Measurements from ENCODE around the gene PDCD6IP.

PDCD6IP gene

DNA sequence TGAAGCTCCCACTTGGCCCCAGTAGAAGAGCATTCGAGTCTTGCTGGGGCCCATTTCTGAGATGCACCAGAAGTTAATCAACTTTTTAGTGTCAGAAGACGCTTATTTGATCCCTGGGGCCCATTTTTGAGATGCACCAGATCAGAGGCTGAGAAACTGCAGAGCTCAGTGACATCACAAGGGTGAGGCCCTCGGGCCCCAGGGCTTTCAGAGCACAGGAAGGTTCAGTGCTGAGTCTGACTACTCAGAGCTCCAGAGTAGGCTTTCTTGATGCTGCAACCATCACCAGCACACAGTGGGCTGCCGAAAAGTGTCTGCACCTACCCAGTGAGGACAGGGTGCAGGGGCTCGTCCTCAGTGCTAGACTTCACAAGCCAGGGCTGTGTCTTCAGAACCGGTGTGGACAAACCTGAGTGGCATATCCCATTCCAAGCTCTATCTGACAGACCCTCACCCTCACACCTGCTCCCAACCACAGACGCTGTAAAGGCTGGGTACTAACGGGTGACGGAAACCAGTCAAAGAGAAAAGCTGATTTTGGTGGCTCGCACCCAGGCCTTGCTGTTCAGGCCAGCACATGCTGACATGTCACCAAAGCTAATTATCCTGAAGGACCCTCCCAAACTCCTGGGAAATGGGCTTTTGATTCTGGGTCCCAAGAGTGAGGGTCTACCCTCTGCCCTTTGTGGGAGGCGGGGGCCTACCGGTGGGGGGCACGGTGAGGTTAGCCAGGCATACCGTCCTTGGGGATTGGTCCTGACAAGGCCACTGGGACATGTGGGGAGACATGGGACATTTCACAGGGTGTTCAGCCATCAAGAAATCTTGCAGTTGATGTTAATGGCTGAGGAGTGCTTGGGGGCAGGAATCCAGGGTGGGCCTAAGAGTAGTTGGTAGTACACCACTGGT lies 83.0 kb downstream of the PDCD6IP start:
- Mint-ChIP-seq H3K4me1 (ENCODE audit: low read depth) (no peaks in the 10 kb centered on the region), H3K27me3 (no peaks in the 10 kb centered on the region), H3K27ac (no peak overlapping the region), H3K9me3 (no peaks in the 10 kb centered on the region), H3K36me3 (ENCODE audit: low read depth) (no peaks in the 10 kb centered on the region), H3K4me3 (no peak overlapping the region)
- intact Hi-C loops (cut with micrococcal nuclease), result no loop called here

DNA sequence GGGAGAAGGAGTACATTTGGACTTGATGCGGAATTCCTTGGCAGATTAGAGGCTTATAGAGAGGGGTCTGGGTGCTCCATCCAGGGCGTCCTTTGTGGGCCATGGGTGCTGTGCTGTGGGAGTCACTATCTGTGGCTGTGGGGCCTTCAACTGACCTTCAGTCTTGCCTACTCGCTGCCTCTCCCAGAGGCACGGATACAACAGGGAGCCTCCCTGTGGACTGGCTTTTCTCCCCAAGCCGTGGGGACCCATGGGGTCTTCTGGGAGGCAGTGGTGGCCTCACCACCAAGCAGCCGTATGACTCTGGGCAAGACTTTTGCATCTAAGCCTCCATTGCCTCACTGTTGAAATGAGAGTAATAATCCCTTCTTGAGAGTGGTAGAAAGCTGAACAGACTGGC lies 83.9 kb downstream of the PDCD6IP start:
- no peak overlapping the region for H3K27ac Mint-ChIP-seq

DNA sequence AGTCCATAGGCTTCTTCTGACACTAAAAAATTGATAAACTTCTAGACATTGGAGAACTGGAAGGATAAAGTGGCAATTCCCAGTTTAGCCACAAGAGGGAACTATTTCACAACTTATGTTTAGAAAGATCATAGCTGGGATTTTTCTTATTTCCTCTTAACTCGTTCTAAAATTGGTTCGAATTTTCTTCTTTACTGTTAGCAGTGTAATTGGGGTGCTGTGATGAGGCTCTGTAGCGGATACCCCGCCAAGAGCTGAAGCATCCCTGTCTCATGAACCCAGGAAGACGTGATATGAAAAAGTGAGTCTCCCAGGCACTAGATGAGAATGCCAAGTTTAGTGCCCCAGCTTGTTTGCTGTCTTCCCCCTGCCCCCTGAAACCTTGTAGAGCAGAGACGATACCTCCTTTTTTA lies 85.1 kb downstream of the PDCD6IP start:
- Mint-ChIP-seq H3K4me3 (no peak overlapping the region), H3K27me3 (no peaks in the 10 kb centered on the region), H3K9me3 (no peaks in the 10 kb centered on the region), H3K4me1 (ENCODE audit: low read depth) (no peaks in the 10 kb centered on the region), H3K36me3 (ENCODE audit: low read depth) (no peaks in the 10 kb centered on the region), H3K27ac (no peak overlapping the region)
- intact Hi-C loops (cut with micrococcal nuclease), result loop anchor here (1.0 kb wide), 1 partner anchor 800 kb away; no protein-coding TSS in a partner anchor

More for the DNA sequence above, 83.9 kb downstream of the PDCD6IP start:
- no peaks in the 10 kb centered on the region for H3K9me3 Mint-ChIP-seq
- intact Hi-C loops (cut with micrococcal nuclease), result no loop called here
- no peaks in the 10 kb centered on the region for H3K27me3 Mint-ChIP-seq
- no peak overlapping the region for H3K4me3 Mint-ChIP-seq
- no peaks in the 10 kb centered on the region for H3K36me3 Mint-ChIP-seq (ENCODE audit: low read depth)
- no peaks in the 10 kb centered on the region for H3K4me1 Mint-ChIP-seq (ENCODE audit: low read depth)

DNA sequence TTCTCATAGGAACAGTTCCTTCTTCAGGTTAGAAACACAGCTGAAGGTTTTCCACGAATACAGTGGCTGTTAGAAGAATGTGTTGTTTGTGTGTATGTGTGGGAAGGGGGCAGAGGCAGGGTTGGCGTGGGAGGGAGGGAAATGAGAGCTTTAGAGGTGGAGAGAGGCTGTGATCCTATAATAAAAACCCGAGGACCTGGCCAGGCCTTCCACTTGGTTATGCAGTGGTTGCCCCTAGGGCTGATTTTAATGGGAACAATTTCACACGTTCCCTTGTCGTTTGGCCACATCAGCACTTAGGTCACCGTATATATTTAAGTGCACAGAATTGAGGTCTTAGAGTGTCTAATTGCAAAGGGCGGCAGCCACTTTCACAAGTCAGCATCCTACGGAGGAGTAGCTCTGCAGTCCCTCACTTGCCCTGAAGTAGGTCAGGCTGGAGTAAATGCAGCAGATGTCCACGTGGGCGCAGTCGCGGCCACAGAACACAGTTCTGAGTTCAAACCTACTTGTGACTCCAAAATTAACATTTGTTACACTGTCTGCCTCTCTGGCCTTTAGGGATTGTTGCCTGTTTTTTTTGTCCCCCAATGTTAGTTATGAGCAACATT lies 85.6 kb downstream of the PDCD6IP start:
- Mint-ChIP-seq H3K27me3 (no peaks in the 10 kb centered on the region), H3K4me3 (no peak overlapping the region), H3K36me3 (ENCODE audit: low read depth) (no peaks in the 10 kb centered on the region), H3K9me3 (no peaks in the 10 kb centered on the region), H3K4me1 (ENCODE audit: low read depth) (no peaks in the 10 kb centered on the region), H3K27ac (no peak overlapping the region)
- intact Hi-C loops (cut with micrococcal nuclease), result loop anchor here (1.0 kb wide), 1 partner anchor 799 kb away; no protein-coding TSS in a partner anchor

DNA sequence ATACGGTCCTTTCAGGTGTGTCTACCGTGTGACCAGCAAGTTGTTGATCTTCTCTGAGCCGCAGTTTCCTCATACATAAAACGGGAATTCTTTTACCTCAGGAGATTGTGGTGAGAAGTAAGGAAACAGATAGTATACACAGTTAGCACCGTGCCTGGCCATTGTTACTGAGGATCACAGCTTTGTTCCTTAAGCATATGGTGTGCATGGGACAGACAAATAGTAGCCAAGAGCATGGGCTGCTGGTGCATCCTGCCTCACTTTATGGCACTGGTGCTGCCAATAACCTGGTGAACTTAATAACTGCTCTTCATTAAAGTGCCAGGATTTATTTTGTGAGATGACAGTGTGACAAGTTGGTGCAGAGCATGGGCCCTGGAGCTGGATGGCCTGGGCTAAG lies 86.3 kb downstream of the PDCD6IP start:
- Mint-ChIP-seq H3K27me3 (no peaks in the 10 kb centered on the region), H3K36me3 (ENCODE audit: low read depth) (no peaks in the 10 kb centered on the region), H3K27ac (no peak overlapping the region), H3K4me1 (ENCODE audit: low read depth) (no peaks in the 10 kb centered on the region), H3K9me3 (no peaks in the 10 kb centered on the region), H3K4me3 (no peak overlapping the region)
- intact Hi-C loops (cut with micrococcal nuclease), result no loop called here

DNA sequence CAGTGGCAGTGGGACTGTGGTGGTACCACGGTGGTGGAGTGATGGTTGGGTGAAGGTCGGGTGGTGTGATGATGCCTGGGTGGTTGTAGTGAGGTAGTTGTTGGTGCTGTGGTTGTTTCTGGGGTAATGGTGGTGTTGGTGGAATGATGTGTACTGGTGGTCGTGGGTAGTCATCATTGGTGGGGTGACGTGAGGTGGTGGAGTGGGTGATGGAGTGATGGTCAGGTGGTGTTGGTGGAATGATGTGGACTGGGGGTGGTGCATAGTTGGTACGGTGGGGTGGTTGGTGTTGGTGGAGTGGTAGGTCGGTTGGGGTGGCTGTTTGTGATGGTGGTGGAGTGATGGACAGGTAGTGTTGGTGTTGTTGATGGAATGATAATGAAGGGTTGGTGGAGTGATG lies 87.1 kb downstream of the PDCD6IP start:
- intact Hi-C loops (cut with micrococcal nuclease), result no loop called here
- no peaks in the 10 kb centered on the region for H3K4me1 Mint-ChIP-seq (ENCODE audit: low read depth)
- H3K36me3 Mint-ChIP-seq (ENCODE audit: low read depth), result no peaks in the 10 kb centered on the region
- no peaks in the 10 kb centered on the region for H3K9me3 Mint-ChIP-seq
- H3K4me3 Mint-ChIP-seq, result no peak overlapping the region
- no peaks in the 10 kb centered on the region for H3K27me3 Mint-ChIP-seq
- no peak overlapping the region for H3K27ac Mint-ChIP-seq

DNA sequence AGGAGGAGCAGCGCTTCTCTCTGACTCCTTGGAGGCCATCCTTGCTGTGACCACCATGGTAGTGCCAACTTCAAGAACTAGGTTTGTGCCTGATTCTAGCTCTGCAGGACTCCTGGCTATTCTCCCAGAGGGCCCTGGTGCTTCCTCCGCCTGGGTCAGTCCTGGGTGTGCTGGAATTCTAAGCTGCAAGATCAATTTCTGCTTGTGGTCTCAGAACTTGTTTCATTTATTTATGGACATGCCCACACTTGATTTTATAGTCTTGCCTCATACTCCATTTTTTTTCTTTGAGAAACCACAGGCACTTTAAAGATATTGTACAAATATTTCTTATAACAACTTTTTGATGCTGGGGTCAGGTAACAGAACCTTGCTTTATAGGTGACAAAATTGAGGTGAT lies 87.6 kb downstream of the PDCD6IP start:
- H3K4me1 Mint-ChIP-seq (ENCODE audit: low read depth), result no peaks in the 10 kb centered on the region
- intact Hi-C loops (cut with micrococcal nuclease), result no loop called here
- no peak overlapping the region for H3K4me3 Mint-ChIP-seq
- H3K27me3 Mint-ChIP-seq, result no peaks in the 10 kb centered on the region
- no peaks in the 10 kb centered on the region for H3K9me3 Mint-ChIP-seq
- no peak overlapping the region for H3K27ac Mint-ChIP-seq
- H3K36me3 Mint-ChIP-seq (ENCODE audit: low read depth), result no peaks in the 10 kb centered on the region

DNA sequence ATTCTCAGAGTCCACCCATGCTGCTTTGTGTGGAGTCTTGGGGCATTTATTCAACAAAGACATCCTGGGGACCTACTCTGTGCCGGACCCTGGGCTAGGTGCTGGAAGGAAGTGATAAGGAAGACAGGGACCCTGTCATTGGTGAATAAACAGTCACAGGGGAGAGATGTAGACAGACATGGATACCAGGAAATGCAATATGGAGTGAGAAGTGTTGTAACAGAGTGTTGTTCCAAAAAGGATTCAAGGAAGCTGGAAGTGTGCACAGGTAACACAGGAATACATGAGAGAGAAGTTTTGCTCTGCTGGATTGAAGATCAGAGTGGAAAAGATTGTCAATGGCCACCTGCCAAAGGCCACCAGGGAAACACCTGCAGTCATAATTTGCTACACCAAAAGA lies 89.0 kb downstream of the PDCD6IP start:
- Mint-ChIP-seq H3K36me3 (ENCODE audit: low read depth) (no peaks in the 10 kb centered on the region), H3K4me3 (no peak overlapping the region), H3K4me1 (ENCODE audit: low read depth) (no peaks in the 10 kb centered on the region), H3K27ac (no peak overlapping the region), H3K9me3 (no peaks in the 10 kb centered on the region), H3K27me3 (no peaks in the 10 kb centered on the region)
- intact Hi-C loops (cut with micrococcal nuclease), result no loop called here

DNA sequence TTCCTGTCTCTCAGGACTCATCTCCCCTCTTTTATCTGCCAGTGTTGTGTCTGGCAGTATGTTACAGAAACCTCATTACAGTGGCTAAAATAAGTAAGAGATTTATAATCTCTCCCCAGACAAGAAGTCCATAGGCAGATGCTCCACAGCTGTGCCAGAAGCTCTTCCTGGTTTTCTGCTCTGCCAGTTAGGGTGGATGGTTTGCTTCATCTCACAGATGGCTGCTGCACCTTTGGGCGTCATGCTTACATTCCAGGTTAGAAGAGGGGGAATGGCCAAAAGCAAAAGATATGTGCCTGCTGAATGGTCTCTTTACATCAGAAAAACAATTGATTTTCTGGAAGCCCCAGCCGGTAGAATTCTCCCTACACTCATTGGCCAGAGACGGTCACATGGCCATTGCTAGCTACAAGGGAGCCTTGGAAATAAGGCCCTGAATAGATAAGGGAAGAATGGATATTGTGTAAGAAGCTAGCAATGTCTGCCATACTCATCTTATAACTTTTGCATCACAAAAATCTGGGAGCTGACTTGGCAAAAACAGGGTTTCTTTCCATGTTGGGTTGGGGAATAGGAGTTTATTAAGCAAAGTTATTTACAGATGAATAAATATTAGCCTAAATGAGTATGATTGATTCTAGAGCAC lies 91.1 kb downstream of the PDCD6IP start:
- no peaks in the 10 kb centered on the region for H3K9me3 Mint-ChIP-seq
- intact Hi-C loops (cut with micrococcal nuclease), result no loop called here

DNA sequence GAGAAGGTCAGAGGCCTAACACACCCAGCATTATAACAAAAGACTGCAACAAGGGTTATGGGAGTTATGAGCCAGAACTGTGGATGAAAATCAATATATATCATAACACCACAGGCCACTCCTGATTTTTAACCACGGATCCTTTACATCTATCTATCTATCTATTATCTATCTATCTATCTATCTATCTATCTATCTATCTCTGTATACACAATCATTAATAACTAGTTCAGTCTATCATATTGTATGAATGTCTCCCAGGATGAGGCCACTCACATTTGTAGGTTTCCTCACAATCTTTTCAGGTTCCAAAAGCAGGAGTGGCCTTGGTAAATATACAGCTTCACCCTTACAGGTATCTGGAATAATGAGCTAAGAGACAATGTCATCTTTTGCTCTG lies 94.2 kb downstream of the PDCD6IP start:
- intact Hi-C loops (cut with micrococcal nuclease), result no loop called here
- H3K4me1 Mint-ChIP-seq (ENCODE audit: low read depth), result no peaks in the 10 kb centered on the region
- no peaks in the 10 kb centered on the region for H3K36me3 Mint-ChIP-seq (ENCODE audit: low read depth)
- H3K27me3 Mint-ChIP-seq, result no peaks in the 10 kb centered on the region
- H3K4me3 Mint-ChIP-seq, result no peak overlapping the region
- no peaks in the 10 kb centered on the region for H3K9me3 Mint-ChIP-seq
- no peak overlapping the region for H3K27ac Mint-ChIP-seq

More for the DNA sequence above, 91.1 kb downstream of the PDCD6IP start:
- Mint-ChIP-seq H3K27ac (no peak overlapping the region), H3K4me1 (ENCODE audit: low read depth) (no peaks in the 10 kb centered on the region), H3K27me3 (no peaks in the 10 kb centered on the region), H3K4me3 (no peak overlapping the region), H3K36me3 (ENCODE audit: low read depth) (no peaks in the 10 kb centered on the region)

DNA sequence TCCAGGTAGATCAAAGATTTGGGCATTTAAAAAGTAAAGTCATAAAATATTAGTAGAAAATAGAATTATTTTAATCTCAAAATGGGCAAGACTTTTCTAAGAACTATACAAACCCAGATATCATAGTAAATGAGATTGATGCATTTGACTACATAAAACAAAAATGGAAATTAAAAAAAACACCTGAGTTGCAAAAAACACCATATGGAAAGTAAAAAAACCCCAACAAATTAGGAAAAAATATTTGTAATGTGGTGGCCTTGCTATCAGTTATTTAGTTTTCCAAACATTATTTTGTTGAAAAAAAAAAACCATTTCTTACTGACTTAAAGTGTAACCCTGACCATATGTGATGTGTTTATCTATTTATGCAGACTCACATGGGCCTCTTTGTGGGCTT lies 97.2 kb downstream of the PDCD6IP start:
- H3K4me3 Mint-ChIP-seq, result no peak overlapping the region
- H3K36me3 Mint-ChIP-seq (ENCODE audit: low read depth), result no peaks in the 10 kb centered on the region
- H3K27me3 Mint-ChIP-seq, result no peaks in the 10 kb centered on the region
- no peak overlapping the region for H3K27ac Mint-ChIP-seq
- intact Hi-C loops (cut with micrococcal nuclease), result no loop called here
- H3K9me3 Mint-ChIP-seq, result no peaks in the 10 kb centered on the region
- H3K4me1 Mint-ChIP-seq (ENCODE audit: low read depth), result no peaks in the 10 kb centered on the region

DNA sequence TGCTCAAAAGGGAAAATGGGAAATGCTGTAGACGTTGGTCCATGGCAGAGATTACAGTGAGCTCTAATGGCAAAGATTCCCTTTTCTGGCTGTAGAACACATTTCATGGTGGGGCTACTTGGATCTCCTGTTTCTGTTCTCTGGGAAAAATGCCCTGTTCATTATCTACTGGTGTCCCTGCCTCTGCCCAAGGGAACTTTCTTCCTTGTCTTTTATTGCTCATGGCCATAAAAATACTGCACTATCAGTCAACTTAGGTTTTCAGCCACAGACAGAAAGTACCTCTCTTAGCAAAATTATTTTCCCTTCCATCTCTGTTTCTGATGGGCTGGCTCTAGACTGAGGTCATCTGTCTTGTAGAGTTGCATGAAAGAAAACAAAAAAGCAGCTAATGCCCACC lies 98.9 kb downstream of the PDCD6IP start:
- Mint-ChIP-seq H3K4me1 (ENCODE audit: low read depth) (no peaks in the 10 kb centered on the region), H3K4me3 (no peak overlapping the region), H3K27me3 (no peaks in the 10 kb centered on the region), H3K9me3 (no peaks in the 10 kb centered on the region), H3K27ac (no peak overlapping the region), H3K36me3 (ENCODE audit: low read depth) (no peaks in the 10 kb centered on the region)
- intact Hi-C loops (cut with micrococcal nuclease), result no loop called here

DNA sequence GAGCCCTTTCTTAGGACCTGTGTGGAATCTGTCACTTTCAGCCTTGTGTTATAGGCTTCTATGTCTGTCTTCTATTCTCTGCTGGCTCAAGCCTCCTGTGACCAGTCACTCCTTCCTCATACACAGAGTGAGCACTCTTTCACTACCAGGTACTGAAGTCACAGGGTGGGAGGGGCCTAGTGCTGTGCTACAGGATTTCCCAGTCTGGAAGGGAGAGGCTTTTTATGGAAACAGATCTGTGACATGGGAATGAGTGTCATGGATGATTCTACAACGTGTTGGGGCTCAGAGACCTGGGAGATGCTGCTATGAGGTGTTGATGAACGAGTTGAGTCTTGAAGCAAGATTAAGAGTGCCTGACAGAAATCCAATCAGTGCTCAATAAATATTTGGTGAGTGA lies 100.5 kb downstream of the PDCD6IP start:
- Mint-ChIP-seq H3K27me3 (no peaks in the 10 kb centered on the region), H3K36me3 (ENCODE audit: low read depth) (no peaks in the 10 kb centered on the region), H3K4me1 (ENCODE audit: low read depth) (no peaks in the 10 kb centered on the region), H3K9me3 (no peaks in the 10 kb centered on the region), H3K27ac (no peak overlapping the region), H3K4me3 (no peak overlapping the region)
- intact Hi-C loops (cut with micrococcal nuclease), result no loop called here

DNA sequence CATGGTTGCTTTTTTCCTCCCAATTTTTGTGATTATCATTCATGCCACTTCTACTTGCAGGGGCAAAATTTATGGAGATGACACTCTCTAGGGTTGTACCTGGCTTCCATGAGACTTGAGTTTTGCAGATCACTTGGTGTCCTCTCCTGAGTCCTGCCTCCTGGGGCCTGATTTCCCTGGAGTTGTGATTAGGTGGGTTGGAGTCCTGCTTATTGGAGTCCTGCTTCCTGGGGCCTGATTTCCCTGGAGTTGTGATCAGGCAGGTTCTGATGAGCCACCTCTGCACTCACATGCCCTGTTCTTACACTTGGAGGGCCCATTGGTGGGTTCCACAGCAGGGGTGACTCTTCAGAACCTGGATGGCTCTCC lies 102.0 kb downstream of the PDCD6IP start:
- H3K4me1 Mint-ChIP-seq (ENCODE audit: low read depth), result no peaks in the 10 kb centered on the region
- H3K4me3 Mint-ChIP-seq, result no peak overlapping the region
- no peak overlapping the region for H3K27ac Mint-ChIP-seq
- no peaks in the 10 kb centered on the region for H3K9me3 Mint-ChIP-seq
- H3K27me3 Mint-ChIP-seq, result no peaks in the 10 kb centered on the region
- intact Hi-C loops (cut with micrococcal nuclease), result no loop called here
- no peaks in the 10 kb centered on the region for H3K36me3 Mint-ChIP-seq (ENCODE audit: low read depth)

All from dendritic cell treated with granulocyte-macrophage colony-stimulating factor and Interleukin-4, amounts not matched to agents 40 ng/mL and 50 ng/mL, for 4 days (primary cell).